Measurements from ENCODE around the gene ENPEP.

- no peak for TF ChIP-seq POLR2A (IDR thresholded peaks at IDR 0.05)
- TF ChIP-seq, protein P1, sequence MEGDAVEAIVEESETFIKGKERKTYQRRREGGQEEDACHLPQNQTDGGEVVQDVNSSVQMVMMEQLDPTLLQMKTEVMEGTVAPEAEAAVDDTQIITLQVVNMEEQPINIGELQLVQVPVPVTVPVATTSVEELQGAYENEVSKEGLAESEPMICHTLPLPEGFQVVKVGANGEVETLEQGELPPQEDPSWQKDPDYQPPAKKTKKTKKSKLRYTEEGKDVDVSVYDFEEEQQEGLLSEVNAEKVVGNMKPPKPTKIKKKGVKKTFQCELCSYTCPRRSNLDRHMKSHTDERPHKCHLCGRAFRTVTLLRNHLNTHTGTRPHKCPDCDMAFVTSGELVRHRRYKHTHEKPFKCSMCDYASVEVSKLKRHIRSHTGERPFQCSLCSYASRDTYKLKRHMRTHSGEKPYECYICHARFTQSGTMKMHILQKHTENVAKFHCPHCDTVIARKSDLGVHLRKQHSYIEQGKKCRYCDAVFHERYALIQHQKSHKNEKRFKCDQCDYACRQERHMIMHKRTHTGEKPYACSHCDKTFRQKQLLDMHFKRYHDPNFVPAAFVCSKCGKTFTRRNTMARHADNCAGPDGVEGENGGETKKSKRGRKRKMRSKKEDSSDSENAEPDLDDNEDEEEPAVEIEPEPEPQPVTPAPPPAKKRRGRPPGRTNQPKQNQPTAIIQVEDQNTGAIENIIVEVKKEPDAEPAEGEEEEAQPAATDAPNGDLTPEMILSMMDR (IDR thresholded peaks at IDR 0.05) = no peak
These were observed 1.9 kb downstream of the ENPEP start for GRCh38 chr4:110477836-110478235.
